ENCODE measurements around the gene EIF3D. TPM values are rescaled to one million over a fixed set of nuclear protein-coding genes. Genes with fewer than 3 reads are reported as not detected.
A peak's percentile ranks its signal among the peaks of the same experiment; 100 is the strongest.

Gene EIF3D
- total and polyA plus RNA-seq, 2 of the 8 experiments (the other 6 are each of a cell fraction or from before 2014, with no cell fraction given) = 195 to 408 TPM

DNA sequence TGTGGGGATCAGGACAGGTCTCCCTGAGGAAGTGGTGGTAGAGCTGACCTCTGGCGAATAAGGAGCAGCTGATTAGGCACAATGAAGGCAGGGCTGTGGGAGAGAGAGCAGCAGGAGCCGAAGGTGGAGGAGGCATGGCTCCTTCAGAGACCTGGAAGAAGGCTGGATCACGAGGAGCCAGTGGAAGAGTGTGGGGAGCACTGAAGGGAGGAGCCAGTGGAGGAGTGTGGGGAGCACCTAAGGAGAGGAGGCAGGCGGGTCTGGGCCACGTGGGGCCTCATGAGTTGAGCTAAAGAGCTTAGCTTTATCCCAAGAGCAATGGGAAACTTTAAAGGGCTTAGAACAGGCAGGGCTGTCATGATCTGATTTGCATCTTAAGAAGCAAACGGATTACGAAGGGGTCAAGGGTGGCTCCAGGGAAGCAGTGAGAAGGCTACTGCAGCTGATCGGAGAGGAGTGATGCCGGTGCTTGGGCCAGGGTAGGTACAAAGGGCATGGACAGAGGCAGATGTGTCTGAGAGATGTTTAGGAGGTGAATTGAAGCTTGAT, 44.9 kb upstream of the EIF3D start:
- POLR2A ChIA-PET (ENCODE audit: partially characterized antibody) = interaction anchor here (1.4 to 1.9 kb wide), 2 partner anchors 11 to 12 kb away, joined by 3 to 8 read pairs; no protein-coding TSS in a partner anchor
- CTCF ChIA-PET (ENCODE audit: partially characterized antibody) = interaction anchor here (2.0 to 2.1 kb wide), 2 partner anchors 10 to 12 kb away, joined by 5 to 7 read pairs; no protein-coding TSS in a partner anchor
- H3K56ac ChIP-seq (replicated peaks; ENCODE audit: insufficient read length, low read depth, low read length) = peak overlapping the region; percentile 30
- 83% methylated on average over 9 of the region's 9 CpGs; no CpG with 5 or more reads in 1 of the 2 experiments for WGBS, 2 experiments (ENCODE audit: extremely low coverage in 1 of 2, insufficient coverage in 1 of 2, insufficient read length in 1 of 2, insufficient replicate concordance in 2 of 2, low coverage in 1 of 2, low lambda C conversion rate in 2 of 2, missing lambda C conversion rate in 1 of 2)
- no peak overlapping the region for H3K4me3 ChIP-seq (ENCODE audit: extremely low read depth in 1 of 4, insufficient read depth in 2 of 4, low read depth in 3 of 4, low read length in 4 of 4)
- DNase-seq (ENCODE audit: low read depth in 1 of 2, low spot score in 2 of 2) (no peak), FAIRE-seq (no peak)
- no peak overlapping the region for H3K4me2 ChIP-seq (ENCODE audit: insufficient read depth in 1 of 2, low read depth in 2 of 2, low read length in 2 of 2)
- H3K9ac ChIP-seq (replicated peaks in 1 of 4; ENCODE audit: extremely low read depth in 1 of 4, low read depth in 3 of 4, low read length in 3 of 4) = peak overlapping the region in 1 of 4 experiments; percentile 29; a peak in 1 of 7 replicates
- no peak overlapping the region for H2AK5ac ChIP-seq (ENCODE audit: low read depth, low read length)
- no peaks in the 10 kb centered on the region for H3K27me3 ChIP-seq (replicated peaks in 1 of 4; ENCODE audit: control insufficient read depth in 3 of 4, extremely low read depth in 1 of 4, insufficient read depth in 3 of 4, low read length in 3 of 4)
- no peak overlapping the region for H3K18ac ChIP-seq (ENCODE audit: extremely low read depth, low read length)
- H3K27ac ChIP-seq (ENCODE audit: low read depth, low read length) = no peak overlapping the region
- H2BK5ac ChIP-seq (ENCODE audit: low read depth, low read length) = no peak overlapping the region
- no peaks in the 10 kb centered on the region for H3K79me1 ChIP-seq (ENCODE audit: low read depth, low read length)
- no peak overlapping the region for H2BK20ac ChIP-seq (ENCODE audit: low read length)
- no peak overlapping the region for H3K14ac ChIP-seq (ENCODE audit: insufficient read length)
- peaks cover 0 to 5% (median 2%) of the 10 kb centered on the region in 4 experiments; a peak in 3 of 7 replicates for H3K4me1 ChIP-seq (replicated peaks in 1 of 4; ENCODE audit: control insufficient read depth in 3 of 4, insufficient read depth in 4 of 4, low read length in 3 of 4)
- H2BK12ac ChIP-seq (ENCODE audit: low read depth, low read length) = 0 out of 2 replicates have a peak overlapping the region, but pooled peaks have one; percentile 41
- TF ChIP-seq NANOG (IDR thresholded peaks at IDR 0.05; ENCODE audit: insufficient read depth, low read depth, low read length, poor library complexity, severe bottlenecking) = no peak
- no peak for TF ChIP-seq TEAD4 (IDR thresholded peaks at IDR 0.05; ENCODE audit: low read depth, low read length)
- H3K9me3 ChIP-seq (ENCODE audit: insufficient read depth in 2 of 2, low read depth in 1 of 2, low read length in 1 of 2) = no peaks in the 10 kb centered on the region
- no peaks in the 10 kb centered on the region for H3K79me2 ChIP-seq (ENCODE audit: control insufficient read depth in 1 of 2, insufficient read depth in 2 of 2, low read length in 2 of 2)
- no peak overlapping the region for H4K5ac ChIP-seq (ENCODE audit: insufficient read length, low read depth, low read length)
- no peaks in the 10 kb centered on the region for H3K36me3 ChIP-seq (ENCODE audit: control insufficient read depth in 2 of 4, insufficient read depth in 4 of 4, low read length in 3 of 4)
- H3K23me2 ChIP-seq (ENCODE audit: low read depth, low read length) = no peaks in the 10 kb centered on the region
- H2BK120ac ChIP-seq (replicated peaks; ENCODE audit: low read depth, low read length) = no peak overlapping the region
- H3K23ac ChIP-seq (ENCODE audit: insufficient read length) = no peak overlapping the region
- H4K91ac ChIP-seq (replicated peaks; ENCODE audit: insufficient read length, low read length) = no peak overlapping the region
- peak overlapping the region; percentile 35; the same call in 1 of the 2 replicates for H4K8ac ChIP-seq (ENCODE audit: extremely low read depth, insufficient read depth, low read length)
- H2AFZ ChIP-seq (ENCODE audit: low read length) = no peak overlapping the region
- no peak overlapping the region for H3K4ac ChIP-seq (replicated peaks; ENCODE audit: insufficient read length, low read depth, low read length)
- no peaks in the 10 kb centered on the region for H4K20me1 ChIP-seq (replicated peaks in 1 of 2; ENCODE audit: control insufficient read depth in 1 of 2, insufficient read depth in 2 of 2, low read length in 2 of 2)
- no peak overlapping the region for H2BK15ac ChIP-seq (ENCODE audit: low read length)
